ENCODE results near the gene CABCOCO1.

CABCOCO1 gene

GRCh38 chr10:61780732-61781131, 118.0 kb downstream of the CABCOCO1 start:
- no peak for TF ChIP-seq CTCF (IDR thresholded peaks at IDR 0.05; ENCODE audit: extremely low read depth, missing control alignments)
- no peak for DNase-seq (ENCODE audit: low spot score)

GRCh38 chr10:61781969-61782403, 119.3 kb downstream of the CABCOCO1 start:
- no peak for DNase-seq (ENCODE audit: low spot score)

DNA sequence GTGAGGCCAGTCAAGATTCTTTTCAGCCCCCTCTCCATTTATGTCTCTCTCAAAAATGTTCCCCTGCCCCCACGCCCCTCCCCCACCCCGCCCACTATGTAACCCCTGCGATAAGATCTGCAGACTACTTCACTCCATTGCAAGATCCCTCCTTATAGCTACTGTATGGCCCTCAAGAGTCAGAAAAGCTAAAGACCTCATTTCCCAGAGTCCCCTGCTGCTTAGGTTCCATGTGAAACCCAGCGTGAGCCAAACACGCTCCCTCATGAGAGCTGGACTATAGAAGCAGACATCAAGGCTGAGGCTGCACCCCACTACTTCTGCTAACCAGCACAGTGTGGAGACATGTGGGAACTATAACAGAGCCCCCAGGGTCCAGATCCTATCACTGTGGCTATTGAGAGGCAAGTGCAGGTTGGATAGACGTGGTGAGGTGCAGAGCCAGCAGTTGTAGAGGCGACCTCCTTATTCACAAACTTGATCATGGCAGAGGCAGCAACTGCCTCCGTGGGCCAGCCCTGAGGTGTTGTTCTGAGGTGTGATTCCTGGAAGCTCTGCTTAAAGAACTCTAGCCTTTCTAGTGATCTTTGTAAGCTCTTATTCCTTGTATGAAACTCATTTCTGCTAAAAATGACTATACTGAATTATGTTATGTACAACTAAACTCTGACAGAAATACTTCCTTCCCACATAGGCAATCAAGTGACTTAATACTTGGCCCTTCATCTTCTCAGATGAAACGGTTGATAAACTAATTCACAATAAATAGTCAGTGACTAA, 121.8 kb downstream of the CABCOCO1 start:
- DNase-seq (ENCODE audit: low spot score): no peak
- no peak for TF ChIP-seq CTCF (IDR thresholded peaks at IDR 0.05; ENCODE audit: extremely low read depth, missing control alignments)

More at GRCh38 chr10:61781969-61782403, 119.3 kb downstream of the CABCOCO1 start:
- no peak for TF ChIP-seq CTCF (IDR thresholded peaks at IDR 0.05; ENCODE audit: extremely low read depth, missing control alignments)

GRCh38 chr10:61785473-61786105, 122.9 kb downstream of the CABCOCO1 start:
- DNase-seq (ENCODE audit: low spot score): no peak

DNA sequence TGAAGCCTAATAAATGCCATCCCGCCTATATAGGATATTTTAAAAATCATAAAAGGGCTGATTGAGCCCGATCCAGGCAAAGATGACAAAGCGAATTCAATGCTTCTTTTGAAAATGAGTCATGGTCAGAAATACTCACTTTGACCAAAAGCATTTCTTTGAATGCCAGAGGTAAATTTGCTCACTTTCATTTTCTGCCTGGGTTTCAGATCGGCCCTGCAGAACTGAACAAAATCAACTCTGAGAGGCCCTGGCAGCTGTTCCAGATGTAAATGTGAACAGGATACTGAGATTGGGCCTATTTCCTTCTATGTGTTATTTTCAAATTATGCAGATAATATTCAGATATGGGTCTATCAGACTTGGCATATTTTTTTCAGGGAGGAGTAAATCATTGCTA, 124.0 kb downstream of the CABCOCO1 start:
- TF ChIP-seq CTCF (IDR thresholded peaks at IDR 0.05; ENCODE audit: extremely low read depth, missing control alignments): no peak
- DNase-seq (ENCODE audit: low spot score): peak; percentile 48

More at GRCh38 chr10:61785473-61786105, 122.9 kb downstream of the CABCOCO1 start:
- no peak for TF ChIP-seq CTCF (IDR thresholded peaks at IDR 0.05; ENCODE audit: extremely low read depth, missing control alignments)

DNA sequence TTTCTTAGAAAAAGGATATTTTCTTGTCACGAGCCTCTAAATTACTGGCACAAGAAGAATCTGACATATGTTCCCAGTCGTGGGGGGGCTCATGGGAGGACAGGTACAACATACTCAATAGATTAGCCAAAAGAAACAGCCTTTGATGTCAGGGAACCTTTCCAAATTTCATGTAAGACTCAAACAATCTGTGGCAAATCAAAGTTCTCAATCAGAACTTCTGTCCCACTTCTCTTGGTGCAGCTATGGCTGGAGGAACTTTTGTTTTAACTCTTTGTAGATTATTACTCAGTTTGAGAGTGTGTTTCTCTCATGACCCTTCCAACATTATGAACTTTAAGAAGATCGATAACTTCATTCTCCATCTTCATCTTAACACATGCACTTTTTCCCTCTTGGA, 124.4 kb downstream of the CABCOCO1 start:
- no peak for TF ChIP-seq CTCF (IDR thresholded peaks at IDR 0.05; ENCODE audit: extremely low read depth, missing control alignments)
- no peak for DNase-seq (ENCODE audit: low spot score)

DNA sequence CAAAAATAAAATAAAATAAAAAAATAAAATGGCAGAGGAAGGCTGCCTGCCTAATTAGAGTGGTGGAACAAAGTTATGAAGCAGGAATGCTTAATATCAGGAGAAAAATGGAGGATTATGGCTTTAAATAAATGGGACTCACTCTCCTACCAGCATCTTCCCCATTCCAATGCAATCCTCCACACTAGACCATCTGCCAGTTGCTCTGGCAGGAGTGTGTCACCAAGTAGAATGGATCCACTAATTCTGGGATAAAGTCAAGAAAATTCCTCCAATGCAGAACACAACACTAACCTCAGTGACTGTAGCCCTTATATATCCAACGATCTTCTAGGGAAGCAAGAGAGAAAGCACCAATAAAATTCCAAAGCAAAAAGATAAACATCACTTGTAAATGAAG, 126.3 kb downstream of the CABCOCO1 start:
- no peak for DNase-seq (ENCODE audit: low spot score)
- TF ChIP-seq CTCF (IDR thresholded peaks at IDR 0.05; ENCODE audit: extremely low read depth, missing control alignments): no peak

Data from GM20000 (cell line).